ENCODE data around the gene KHSRP.

The KHSRP gene

DNA sequence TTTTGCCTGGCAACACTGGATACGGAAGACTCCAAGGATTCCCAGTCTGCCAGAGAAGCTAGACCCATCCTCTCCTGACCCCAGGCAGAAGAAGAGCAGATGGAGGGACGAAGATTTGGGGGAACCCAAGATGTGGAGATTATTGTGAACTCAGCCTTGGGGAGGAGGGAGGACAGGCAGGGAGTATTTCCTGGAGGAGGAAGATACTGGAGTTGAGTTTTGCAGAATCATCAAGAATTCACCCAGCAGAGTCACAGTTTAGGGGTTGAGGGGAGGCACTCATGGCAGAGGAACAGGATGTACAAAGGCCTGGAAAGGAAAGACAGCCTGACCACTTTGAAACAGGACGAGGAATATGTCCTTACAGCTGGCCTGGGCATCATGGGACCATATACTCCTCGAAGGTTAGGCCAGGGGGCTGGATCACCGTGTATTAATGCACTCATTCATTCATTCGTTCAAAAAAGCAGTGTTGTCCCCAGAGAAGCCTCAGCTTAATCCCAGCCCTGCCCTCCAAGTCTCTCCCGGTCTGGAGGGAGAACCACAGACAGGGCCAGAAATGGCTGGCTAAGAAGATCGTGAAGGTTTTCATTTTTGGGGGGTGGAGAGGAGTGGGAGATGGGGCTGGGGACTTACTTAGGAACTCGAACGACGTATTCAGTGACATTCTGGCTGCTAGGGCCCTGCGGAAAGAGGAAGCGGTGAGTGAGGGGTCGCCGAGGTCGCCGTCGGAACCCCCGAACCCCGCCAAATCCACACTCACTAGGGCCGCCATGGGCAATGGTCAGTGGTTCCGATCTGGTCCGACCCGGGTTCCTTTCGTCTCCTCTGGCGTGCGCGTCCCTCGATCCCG lies 32.2 kb downstream of the KHSRP start:
- DNase-seq (ENCODE audit: low read depth): no peak

DNA sequence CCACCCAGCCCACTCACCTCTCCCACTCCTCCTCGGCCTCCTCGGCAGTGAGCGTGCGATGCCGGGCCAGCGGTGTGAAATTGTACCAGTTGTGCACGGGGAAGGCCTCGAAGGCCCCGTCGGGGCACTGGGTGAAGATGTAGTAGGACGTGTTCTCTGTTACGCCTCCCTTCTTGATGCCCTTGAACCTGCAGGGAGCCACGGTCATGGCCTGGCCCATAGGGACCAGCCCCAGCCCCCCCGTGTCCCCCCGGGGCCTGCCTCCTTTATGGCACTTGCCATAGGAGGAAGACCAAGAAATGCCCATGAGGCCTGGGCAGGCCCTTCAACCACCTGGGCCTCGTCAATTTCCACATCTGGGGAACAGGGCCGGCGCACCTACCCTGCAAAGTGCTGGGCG lies 37.2 kb downstream of the KHSRP start:
- no peak for DNase-seq (ENCODE audit: low read depth)

DNA sequence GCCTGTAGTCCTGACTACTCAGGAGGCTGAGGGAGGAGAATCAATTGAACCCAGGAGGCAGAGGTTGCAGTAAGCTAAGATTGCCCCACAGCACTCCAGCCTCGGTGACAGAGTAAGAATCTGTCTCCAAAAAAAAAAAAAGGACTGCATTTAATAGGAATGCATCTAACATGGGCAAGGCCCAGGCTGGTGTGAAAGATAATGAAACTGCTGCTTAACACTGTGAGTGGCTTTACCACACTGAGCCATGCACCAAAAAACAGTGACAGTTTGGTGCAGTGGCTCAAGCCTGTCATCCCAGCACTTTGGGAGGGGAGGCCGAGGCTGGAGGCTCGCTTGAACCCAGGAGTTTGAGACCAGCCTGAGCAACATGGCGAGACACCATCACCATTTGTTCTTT lies 40.2 kb downstream of the KHSRP start:
- DNase-seq (ENCODE audit: low read depth): no peak

DNA sequence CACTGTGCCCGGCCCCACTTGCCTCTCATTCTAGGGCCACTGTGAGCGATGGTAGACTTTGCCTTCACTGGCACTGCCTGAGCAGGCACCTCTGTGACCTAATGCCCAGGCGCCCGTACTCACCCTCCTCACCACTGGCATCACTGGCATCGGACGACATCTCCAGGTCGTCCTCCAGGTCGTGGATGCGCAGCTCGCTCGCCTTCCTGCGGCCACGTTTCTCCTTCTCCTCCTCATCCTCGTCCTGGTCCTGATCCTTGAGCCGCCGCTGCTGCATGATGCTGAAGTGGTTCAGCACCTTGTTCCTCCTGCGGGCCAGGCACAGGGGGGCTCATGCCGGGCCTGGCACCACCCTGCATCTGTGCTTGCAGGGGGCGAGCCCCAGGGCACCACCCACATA lies 41.4 kb downstream of the KHSRP start:
- DNase-seq (ENCODE audit: low read depth): no peak

DNA sequence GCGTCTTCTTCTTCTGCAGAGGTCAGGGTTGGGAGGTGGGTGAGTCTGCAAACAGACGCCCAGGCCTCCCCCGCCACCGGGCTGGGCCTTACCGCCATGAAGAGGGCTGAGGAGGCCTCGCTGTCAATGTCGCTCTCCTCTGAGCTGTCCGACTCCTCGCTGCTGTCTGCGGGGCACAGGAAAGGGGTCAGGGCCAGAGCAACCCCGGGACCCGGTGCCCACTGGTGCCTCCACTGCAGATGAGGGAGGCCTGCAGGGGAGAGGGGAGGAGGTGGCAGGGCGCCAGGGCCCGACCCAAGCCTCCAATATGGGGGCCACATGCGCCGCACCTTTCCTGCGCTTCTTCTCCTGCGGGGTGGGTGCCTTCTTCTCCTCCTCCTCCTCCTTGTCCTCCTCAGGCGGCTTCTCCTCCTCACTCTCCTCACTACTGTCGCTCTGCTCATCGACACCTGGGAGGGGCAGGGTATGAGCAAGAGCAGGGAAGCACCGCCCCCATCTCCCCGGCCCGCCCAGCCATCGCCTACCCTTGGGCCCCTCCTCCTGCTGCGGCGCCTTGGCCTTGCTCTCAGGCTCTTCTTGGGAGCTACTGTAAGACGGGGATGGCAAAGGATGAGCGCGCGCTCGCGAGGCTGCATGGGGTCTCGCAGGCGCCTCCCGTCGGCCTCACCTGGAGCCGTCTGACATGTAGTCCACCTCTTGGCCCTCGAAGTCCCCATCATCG lies 43.4 kb downstream of the KHSRP start:
- DNase-seq (ENCODE audit: low read depth): no peak

DNA sequence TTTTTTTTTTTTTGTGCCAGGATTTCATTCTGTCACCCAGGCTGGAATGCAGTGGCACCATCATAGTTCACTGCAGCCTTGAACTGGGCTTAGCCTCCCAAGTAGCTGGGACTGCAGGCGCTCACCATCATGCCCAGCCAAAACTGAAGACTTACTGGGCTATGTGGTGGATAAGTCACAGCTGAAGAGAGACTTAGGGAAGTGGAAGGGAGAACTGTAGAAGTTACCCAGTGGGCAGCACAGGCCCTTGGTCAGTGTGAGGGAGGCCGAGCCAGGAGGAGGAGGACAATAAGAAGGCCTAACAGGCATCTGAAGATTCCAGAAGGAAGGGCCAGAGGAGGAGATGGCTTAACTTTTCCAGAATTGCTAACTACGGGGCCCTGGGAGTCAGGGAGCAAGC lies 44.9 kb downstream of the KHSRP start:
- DNase-seq (ENCODE audit: low read depth): no peak

DNA sequence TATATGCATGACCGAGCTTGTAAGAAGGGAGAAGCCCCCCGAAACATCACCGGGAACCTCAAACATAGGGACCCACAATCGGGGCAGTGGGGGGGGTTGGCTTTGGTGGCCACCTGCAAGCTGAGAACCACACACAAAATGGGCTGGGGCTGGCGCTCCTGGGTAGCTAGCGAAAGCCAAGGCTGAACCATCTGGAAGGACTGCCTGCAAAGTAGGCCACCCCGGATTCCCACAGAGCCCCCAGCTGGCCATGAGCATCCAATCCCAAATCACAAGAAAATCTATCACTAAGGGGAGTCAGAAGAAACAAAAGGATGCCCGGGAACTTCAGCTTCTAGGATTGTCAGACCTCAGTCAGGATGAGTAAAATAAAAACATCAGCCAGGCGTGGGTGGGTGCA lies 46.1 kb downstream of the KHSRP start:
- no peak for DNase-seq (ENCODE audit: low read depth)

DNA sequence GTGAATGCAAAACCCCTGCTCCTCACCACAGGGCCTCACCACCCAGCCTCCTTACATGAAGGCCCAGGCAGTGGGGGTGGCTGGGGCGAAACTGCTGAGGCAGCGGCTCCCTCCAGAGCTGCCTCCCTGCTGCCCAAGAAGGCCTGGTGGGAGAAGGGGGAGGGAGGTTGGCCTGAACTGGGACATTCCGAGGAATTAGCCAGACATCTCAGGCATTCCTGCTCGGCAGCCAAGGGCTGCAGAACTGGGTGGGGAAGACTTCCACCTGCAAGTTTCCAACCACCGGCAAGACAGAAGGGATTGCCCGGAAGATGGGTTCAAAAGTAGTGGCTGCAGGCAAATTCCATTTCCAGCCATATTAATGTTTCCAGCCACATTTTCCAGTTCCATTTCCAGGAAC lies 46.6 kb downstream of the KHSRP start:
- DNase-seq (ENCODE audit: low read depth): no peak

DNA sequence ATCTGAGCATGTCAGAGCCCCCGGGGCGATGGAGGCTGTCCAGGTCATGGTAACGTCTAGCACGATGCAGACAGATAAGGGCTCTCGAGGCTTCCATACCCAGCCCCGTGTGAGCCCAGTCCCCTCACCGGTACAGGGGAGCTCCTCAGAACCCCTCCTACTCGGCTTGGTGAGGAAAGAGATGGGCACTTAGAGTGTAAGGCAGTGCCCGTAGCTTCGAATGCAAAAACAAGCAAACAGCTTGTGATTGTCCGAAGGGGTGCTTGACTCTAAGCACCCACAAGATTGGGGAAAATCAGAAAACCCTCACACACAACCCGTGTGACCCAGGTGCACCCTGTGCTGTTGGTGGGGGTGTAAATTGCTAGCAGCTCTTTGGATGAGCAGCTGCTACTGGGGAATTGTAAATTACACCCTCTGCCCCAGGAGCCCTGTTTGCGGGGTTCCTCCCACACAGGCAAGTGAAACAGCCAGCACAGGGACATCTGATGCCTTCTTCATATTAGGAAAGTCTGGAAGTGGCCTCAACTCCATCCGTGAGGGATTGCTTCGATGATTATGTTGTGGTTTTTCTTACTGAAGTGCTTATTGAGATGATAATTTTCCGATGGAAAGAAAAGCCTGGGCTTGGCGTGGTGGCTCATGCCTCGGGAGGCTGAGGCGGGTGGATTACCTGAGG lies 48.0 kb downstream of the KHSRP start:
- no peak for DNase-seq (ENCODE audit: low read depth)

DNA sequence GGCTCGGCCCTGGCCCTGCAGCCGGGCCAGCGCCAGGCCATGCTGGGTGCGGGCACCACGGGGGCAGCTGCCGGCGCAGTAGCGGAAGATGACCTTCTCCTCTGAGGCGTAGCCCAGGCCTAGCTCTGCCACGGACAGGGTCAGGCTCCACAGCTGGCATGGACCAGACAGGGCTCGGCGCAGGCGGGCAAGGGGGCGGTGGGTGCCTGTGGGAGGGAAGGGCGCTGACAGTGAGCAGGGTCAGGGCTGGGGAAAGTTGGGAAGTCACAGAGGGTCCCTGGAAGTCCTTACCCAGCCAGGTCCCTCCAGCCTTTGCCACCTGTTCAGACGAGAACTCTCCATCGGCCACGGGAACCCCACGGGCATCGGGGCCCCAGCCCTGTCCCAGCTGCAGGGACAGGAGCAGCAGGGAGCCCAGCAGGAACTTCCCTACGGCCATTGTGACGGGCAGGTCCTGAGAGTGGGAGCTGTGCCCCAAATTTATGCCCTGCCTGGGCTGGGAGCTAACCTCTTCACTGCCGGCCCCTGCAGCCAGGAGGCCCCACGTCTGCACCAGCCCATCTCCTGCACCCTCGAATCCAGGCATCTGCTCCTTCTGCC lies 49.1 kb downstream of the KHSRP start, which contains the start of gene PSPN:
Gene PSPN (minus strand): TSS at position 523 of the 600 bp plus-strand sequence. CDS start 84 bp downstream, at position 439.
- no peak for DNase-seq (ENCODE audit: low read depth)

DNA sequence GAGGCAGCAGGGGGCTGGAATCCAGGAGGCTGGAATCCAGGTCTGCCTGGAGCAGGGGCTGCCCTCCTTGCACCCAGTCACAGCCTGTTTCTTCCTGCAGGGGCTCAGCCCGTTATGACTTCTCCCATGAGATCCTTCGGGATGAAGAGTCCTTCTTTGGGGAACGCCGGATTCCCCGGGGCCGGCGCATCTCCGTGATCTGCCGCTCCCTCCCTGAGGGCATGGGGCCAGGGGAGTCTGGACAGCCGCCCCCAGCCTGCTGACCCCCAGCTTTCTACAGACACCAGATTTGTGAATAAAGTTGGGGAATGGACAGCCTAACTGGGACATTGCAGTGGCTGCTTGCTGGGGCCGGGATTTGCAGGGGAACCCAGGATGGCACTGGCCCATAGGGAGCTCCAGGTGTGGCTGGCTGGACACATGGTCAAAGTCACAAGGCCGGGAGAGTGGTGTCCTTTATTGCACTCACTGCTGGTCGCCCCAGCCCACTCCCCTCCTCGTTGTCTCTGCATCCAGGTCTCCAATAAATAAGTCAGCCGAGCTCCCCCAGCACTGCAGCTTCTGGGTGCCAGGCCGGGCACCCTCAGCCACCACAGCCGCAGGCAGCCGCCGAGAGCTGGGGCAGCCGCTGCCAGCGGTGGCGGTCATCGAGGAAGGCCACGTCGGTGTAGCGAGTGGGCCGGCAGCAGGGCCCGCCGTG lies 49.8 kb downstream of the KHSRP start:
- no peak for DNase-seq (ENCODE audit: low read depth)

DNA sequence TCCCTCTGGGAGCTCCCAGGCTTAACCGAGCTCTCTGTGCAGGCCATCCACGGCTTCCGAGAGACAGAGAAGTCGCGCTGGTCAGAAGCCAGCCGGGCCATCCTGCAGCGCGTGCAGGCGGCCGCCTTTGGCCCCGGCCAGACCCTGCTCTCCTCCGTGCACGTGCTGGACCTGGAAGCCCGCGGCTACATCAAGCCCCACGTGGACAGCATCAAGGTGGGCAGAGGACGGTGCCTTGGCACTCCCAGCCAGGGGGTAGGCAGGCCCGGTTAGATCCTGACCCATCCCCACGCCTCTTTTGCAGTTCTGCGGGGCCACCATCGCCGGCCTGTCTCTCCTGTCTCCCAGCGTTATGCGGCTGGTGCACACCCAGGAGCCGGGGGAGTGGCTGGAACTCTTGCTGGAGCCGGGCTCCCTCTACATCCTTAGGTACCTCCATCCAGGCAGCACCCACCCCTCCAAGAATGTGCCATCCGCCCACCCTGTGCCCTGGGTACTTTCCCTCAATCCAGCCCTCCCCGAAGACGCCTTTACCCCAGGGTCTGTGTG lies 50.4 kb downstream of the KHSRP start:
- no peak for DNase-seq (ENCODE audit: low read depth)

DNA sequence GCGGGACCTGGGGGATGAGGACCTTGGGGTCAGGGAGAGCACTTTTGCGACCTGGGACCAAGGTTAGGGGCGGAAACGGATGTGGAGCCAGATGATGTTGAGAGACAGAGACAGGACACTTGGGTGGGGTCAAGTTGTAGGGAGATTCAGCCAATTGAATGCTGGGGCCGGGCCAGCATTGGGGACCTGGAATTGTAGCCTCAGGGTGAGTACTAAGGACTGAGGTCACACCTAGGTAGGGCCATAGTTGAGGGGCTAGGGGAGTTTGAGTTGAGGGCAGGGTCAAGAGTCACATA lies 50.9 kb downstream of the KHSRP start:
- no peak for DNase-seq (ENCODE audit: low read depth)

DNA sequence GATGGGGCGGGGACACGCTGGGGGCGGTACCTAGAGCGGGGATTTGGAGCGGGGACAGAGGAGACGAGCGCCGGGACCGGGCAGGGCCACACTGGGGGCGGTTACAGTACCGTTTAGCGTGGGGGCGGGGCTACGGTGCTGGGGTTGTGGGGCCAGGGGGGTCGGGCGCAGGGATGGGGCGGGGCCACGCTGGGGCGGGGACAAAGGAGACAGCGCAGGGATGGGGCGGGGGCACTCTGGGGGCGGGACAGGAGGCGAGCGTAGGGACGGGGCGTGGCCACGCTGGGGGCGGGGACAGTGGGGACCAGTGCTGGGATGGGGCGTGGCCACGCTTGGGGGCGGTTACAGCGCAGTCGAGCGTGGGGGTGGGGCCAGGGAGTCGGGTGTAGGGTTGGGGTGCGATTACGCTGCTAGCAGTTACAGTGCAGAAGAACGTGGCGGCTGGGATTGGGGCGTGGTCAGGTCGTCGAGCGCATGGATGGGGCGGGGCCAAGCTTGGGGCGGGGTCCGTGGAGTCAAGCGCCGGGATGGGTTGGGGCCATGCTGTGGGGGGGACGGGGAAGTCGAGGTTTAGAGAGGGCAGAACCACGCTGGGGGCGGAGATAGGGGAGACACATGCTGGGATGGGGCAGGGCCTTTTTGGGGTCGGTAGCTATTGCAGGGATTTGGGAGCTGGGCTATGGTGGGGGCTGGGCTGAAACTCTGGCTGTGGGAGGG lies 51.4 kb downstream of the KHSRP start:
- peak; percentile 98 for DNase-seq (ENCODE audit: low read depth)

DNA sequence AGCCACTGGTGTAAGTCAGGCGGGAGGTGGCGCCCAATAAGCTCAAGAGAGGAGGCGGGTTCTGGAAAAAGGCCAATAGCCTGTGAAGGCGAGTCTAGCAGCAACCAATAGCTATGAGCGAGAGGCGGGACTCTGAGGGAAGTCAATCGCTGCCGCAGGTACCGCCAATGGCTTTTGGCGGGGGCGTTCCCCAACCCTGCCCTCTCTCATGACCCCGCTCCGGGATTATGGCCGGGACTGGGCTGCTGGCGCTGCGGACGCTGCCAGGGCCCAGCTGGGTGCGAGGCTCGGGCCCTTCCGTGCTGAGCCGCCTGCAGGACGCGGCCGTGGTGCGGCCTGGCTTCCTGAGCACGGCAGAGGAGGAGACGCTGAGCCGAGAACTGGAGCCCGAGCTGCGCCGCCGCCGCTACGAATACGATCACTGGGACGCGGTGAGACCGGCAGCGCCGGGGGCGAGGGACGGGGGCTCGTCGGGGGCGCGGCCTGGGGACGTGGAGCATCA lies 52.0 kb downstream of the KHSRP start, which contains the start of gene ALKBH7:
Gene ALKBH7 (plus strand): TSS at position 201 of the 502 bp plus-strand sequence. CDS start 27 bp downstream, at position 228.
- DNase-seq (ENCODE audit: low read depth): peak; percentile 96

DNA sequence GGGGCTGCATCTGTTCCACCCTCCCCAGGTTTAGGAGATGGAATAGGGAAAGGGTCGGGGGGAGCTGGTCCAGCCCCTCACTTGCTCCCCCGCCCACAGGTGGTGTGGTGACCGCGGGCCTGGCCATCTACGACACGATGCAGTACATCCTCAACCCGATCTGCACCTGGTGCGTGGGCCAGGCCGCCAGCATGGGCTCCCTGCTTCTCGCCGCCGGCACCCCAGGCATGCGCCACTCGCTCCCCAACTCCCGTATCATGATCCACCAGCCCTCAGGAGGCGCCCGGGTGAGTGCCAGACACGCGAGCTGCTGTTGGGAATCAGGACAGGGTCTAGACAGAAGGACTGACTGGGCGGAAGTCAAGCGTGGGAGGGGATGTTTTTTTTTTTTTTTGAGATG lies 60.3 kb downstream of the KHSRP start:
- DNase-seq (ENCODE audit: low read depth): no peak
